ENCODE results near the gene PIGT. TPM values are rescaled to one million over a fixed set of nuclear protein-coding genes. Genes with fewer than 3 reads are reported as not detected.

PIGT gene
- total and polyA plus RNA-seq, 2 of the 4 experiments (the other 2 are of a cell fraction) = 31.2 to 145 TPM

DNA sequence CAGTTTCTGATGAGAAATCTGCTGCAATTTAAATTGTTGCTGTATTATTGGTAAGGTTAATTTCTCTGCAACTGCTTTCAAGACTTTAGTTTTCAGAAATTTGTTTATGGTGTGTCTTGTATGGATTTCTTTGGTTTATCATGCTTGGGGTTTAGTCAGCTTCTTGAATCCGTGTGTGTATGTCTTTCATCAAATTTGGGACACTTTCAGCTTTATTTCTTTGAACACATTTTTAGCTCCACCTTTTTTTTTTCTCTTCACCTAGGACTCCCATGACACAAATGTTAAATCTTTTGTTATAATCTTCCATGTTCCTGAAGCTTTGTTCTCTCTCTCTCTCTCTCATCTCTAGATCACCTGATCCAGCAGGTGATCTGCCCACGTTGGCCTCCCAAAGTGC, 24.4 kb upstream of the PIGT start:
- no CpG with 5 or more reads among the region's 2 CpGs for WGBS, 2 experiments (ENCODE audit: extremely low coverage in 2 of 2, insufficient read length in 1 of 2)

More for the DNA sequence above, 24.4 kb upstream of the PIGT start:
- H2AFZ ChIP-seq (replicated peaks; ENCODE audit: low read length, poor library complexity) = no peak overlapping the region
- H2BK20ac ChIP-seq (ENCODE audit: low read depth, low read length) = no peak overlapping the region
- CTCF ChIA-PET = interaction anchor here (0.6 to 1.2 kb wide), 3 partner anchors 18 to 789 kb away, joined by 3 to 6 read pairs (median 3); no protein-coding TSS in a partner anchor
- no peak overlapping the region for H2BK120ac ChIP-seq (ENCODE audit: low read depth, low read length)
- H3K14ac ChIP-seq (replicated peaks; ENCODE audit: low read depth, low read length) = no peak overlapping the region
- no peak overlapping the region for H2BK15ac ChIP-seq (ENCODE audit: low read depth, low read length)
- no peaks in the 10 kb centered on the region for H3K27me3 ChIP-seq (ENCODE audit: control insufficient read depth, insufficient read depth, low read length)
- H2AK9ac ChIP-seq (replicated peaks; ENCODE audit: low read depth, low read length, poor library complexity) = no peak overlapping the region
- no peak overlapping the region for H2AK5ac ChIP-seq (ENCODE audit: low read depth, low read length)
- H4K8ac ChIP-seq (ENCODE audit: low read depth in 2 of 2, low read length in 2 of 2) = no peak overlapping the region
- H3K4me1 ChIP-seq (ENCODE audit: control insufficient read depth, insufficient read depth, low read length) = no peaks in the 10 kb centered on the region
- no peak overlapping the region for H3K18ac ChIP-seq (ENCODE audit: low read depth, low read length)
- no peak overlapping the region for H3K56ac ChIP-seq (ENCODE audit: extremely low read depth, insufficient read depth, low read length)
- H3K4ac ChIP-seq (ENCODE audit: low read depth, low read length) = no peak overlapping the region
- BruUV-seq (replicated peaks) = no TSS peak
- H4K91ac ChIP-seq (ENCODE audit: insufficient read depth, low read depth, low read length) = no peak overlapping the region
- H3K79me1 ChIP-seq (ENCODE audit: low read depth in 1 of 2, low read length in 2 of 2) = no peaks in the 10 kb centered on the region
- H4K20me1 ChIP-seq (ENCODE audit: insufficient read depth, low read length) = no peaks in the 10 kb centered on the region
- DNase-seq = no peak
- no peak overlapping the region for H3K4me2 ChIP-seq (ENCODE audit: low read depth, low read length)
- POLR2A ChIA-PET (ENCODE audit: unreplicated experiment) = no interaction called here
- in situ Hi-C loops (cut with MboI; ENCODE audit: low sequenced_read_pairs) (no loop called here), dilution Hi-C loops (cut with HindIII; ENCODE audit: low sequenced_read_pairs, unreplicated experiment) (no loop called here), intact Hi-C loops (cut with micrococcal nuclease) (no loop called here)
- H3K9me1 ChIP-seq (ENCODE audit: insufficient read depth, low read length) = no peaks in the 10 kb centered on the region
- H3K27ac ChIP-seq (ENCODE audit: insufficient read depth, low read length) = no peak overlapping the region
- no peaks in the 10 kb centered on the region for H3K36me3 ChIP-seq (ENCODE audit: control insufficient read depth, insufficient read depth, low read length)
- no peak overlapping the region for H3K4me3 ChIP-seq (ENCODE audit: insufficient read depth, low read depth, low read length)
- no peaks in the 10 kb centered on the region for H3K9me3 ChIP-seq (ENCODE audit: control insufficient read depth, insufficient read depth, low read length)
- no peak overlapping the region for H3K9ac ChIP-seq (ENCODE audit: low read depth, low read length)
- H4K5ac ChIP-seq (ENCODE audit: low read depth, low read length) = no peak overlapping the region
- H2BK5ac ChIP-seq (ENCODE audit: low read depth, low read length, poor library complexity, severe bottlenecking) = no peak overlapping the region
- ATAC-seq (ENCODE audit: low read depth) = no peak
- no peak for TF ChIP-seq MAFK (IDR thresholded peaks at IDR 0.05; ENCODE audit: low read depth, low read length)
- no peak for TF ChIP-seq BHLHE40 (IDR thresholded peaks at IDR 0.05; ENCODE audit: low read depth, low read length)
- TF ChIP-seq NFE2L2 (IDR thresholded peaks at IDR 0.05; ENCODE audit: low read depth, low read length) = no peak
- TF ChIP-seq RCOR1 (IDR thresholded peaks at IDR 0.05; ENCODE audit: insufficient replicate concordance, low read length) = no peak
- TF ChIP-seq, protein P1, sequence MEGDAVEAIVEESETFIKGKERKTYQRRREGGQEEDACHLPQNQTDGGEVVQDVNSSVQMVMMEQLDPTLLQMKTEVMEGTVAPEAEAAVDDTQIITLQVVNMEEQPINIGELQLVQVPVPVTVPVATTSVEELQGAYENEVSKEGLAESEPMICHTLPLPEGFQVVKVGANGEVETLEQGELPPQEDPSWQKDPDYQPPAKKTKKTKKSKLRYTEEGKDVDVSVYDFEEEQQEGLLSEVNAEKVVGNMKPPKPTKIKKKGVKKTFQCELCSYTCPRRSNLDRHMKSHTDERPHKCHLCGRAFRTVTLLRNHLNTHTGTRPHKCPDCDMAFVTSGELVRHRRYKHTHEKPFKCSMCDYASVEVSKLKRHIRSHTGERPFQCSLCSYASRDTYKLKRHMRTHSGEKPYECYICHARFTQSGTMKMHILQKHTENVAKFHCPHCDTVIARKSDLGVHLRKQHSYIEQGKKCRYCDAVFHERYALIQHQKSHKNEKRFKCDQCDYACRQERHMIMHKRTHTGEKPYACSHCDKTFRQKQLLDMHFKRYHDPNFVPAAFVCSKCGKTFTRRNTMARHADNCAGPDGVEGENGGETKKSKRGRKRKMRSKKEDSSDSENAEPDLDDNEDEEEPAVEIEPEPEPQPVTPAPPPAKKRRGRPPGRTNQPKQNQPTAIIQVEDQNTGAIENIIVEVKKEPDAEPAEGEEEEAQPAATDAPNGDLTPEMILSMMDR (conservative IDR thresholded peaks at IDR 0.05; ENCODE audit: low read depth, low read length) = no peak
- TF ChIP-seq CHD1 (IDR thresholded peaks at IDR 0.05; ENCODE audit: low read depth, low read length) = no peak
- no peak for TF ChIP-seq RAD21 (IDR thresholded peaks at IDR 0.05; ENCODE audit: low read length)
- TF ChIP-seq, protein P2, sequence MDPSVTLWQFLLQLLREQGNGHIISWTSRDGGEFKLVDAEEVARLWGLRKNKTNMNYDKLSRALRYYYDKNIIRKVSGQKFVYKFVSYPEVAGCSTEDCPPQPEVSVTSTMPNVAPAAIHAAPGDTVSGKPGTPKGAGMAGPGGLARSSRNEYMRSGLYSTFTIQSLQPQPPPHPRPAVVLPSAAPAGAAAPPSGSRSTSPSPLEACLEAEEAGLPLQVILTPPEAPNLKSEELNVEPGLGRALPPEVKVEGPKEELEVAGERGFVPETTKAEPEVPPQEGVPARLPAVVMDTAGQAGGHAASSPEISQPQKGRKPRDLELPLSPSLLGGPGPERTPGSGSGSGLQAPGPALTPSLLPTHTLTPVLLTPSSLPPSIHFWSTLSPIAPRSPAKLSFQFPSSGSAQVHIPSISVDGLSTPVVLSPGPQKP (IDR thresholded peaks at IDR 0.05; ENCODE audit: borderline replicate concordance, low read depth, low read length) = no peak
- TF ChIP-seq FOS (IDR thresholded peaks at IDR 0.05; ENCODE audit: low read depth, low read length) = no peak
- no peak for TF ChIP-seq SMC3 (IDR thresholded peaks at IDR 0.05; ENCODE audit: low read depth, low read length)
- TF ChIP-seq POLR2A (IDR thresholded peaks at IDR 0.05; ENCODE audit: low read depth, low read length) = no peak
- TF ChIP-seq RFX5 (IDR thresholded peaks at IDR 0.05; ENCODE audit: low read depth, low read length) = no peak
- no peak for TF ChIP-seq MXI1 (IDR thresholded peaks at IDR 0.05; ENCODE audit: borderline replicate concordance, low read depth, low read length)
- no peak for TF ChIP-seq MAZ (IDR thresholded peaks at IDR 0.05; ENCODE audit: borderline replicate concordance, low read depth, low read length)
- TF ChIP-seq, protein P3, sequence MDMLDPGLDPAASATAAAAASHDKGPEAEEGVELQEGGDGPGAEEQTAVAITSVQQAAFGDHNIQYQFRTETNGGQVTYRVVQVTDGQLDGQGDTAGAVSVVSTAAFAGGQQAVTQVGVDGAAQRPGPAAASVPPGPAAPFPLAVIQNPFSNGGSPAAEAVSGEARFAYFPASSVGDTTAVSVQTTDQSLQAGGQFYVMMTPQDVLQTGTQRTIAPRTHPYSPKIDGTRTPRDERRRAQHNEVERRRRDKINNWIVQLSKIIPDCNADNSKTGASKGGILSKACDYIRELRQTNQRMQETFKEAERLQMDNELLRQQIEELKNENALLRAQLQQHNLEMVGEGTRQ (IDR thresholded peaks at IDR 0.05; ENCODE audit: low read depth, low read length) = no peak
- TF ChIP-seq CEBPB (IDR thresholded peaks at IDR 0.05; ENCODE audit: low read depth, low read length) = no peak
- no peak overlapping the region for H3K23ac ChIP-seq (ENCODE audit: low read depth, low read length)

All from IMR-90 (cell line).